ENCODE results near the gene DCAF15.

DNA sequence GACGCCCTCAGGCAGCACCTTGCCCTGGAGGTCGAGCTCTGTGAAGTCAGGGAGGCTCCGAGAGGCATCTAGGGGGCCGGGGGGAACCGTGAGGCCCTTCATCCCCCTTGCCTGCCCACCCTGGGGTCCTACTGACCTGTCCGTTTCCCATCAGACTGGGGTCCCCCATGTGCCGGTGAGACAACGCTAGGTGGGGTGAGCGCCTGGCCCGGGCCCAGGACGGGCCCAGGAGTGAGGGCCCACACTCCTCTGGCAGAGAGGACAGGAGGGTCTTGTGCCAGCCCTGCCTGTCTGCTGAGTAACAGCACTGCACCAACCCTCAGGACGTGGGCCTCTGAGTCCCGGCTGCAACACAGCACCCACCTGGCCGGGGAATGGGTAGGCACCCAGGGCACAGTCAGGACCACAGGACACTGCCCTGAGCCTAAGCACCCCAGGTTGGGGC lies 14.4 kb downstream of the DCAF15 start:
- TF ChIP-seq, protein P1, sequence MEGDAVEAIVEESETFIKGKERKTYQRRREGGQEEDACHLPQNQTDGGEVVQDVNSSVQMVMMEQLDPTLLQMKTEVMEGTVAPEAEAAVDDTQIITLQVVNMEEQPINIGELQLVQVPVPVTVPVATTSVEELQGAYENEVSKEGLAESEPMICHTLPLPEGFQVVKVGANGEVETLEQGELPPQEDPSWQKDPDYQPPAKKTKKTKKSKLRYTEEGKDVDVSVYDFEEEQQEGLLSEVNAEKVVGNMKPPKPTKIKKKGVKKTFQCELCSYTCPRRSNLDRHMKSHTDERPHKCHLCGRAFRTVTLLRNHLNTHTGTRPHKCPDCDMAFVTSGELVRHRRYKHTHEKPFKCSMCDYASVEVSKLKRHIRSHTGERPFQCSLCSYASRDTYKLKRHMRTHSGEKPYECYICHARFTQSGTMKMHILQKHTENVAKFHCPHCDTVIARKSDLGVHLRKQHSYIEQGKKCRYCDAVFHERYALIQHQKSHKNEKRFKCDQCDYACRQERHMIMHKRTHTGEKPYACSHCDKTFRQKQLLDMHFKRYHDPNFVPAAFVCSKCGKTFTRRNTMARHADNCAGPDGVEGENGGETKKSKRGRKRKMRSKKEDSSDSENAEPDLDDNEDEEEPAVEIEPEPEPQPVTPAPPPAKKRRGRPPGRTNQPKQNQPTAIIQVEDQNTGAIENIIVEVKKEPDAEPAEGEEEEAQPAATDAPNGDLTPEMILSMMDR (conservative IDR thresholded peaks at IDR 0.05): no peak
- TF ChIP-seq ZFX (IDR thresholded peaks at IDR 0.05): no peak

All from C4-2B (cell line).